GM19035 (cell line): ENCODE data around the gene EPHB2.
"Not testable (repeated sequence)": the region's sequence is repeated elsewhere in the genome, so short reads cannot be mapped to it uniquely, and the experiment has no call there.

Source experiments
- ATAC-seq: cut with Tn5 transposase; IDR thresholded peaks from one replicate; pipeline ENCODE4 v1.9.1; 2021; ENCODE audit not compliant: unreplicated experiment

EPHB2 gene

DNA sequence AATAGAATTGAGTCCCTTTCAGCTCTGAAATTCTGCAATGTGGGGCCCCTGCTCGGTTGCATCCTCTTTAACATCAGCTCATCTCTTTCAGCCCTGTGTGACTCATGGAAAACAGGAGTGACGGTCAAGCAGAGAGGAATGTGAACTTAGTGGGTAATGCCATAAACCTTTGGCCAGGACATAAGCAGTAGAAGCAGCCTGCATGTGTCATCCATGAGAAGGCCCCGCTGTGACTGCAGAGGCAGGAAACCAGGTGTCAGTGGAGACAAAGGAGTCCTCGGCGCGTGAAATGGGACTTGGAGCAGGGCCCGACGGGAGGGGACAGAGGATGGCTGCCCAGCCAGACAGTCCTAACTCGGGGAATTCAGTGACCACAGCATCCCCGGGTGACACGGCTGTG, 21.1 kb upstream of the EPHB2 start:
- ATAC-seq = no peak

DNA sequence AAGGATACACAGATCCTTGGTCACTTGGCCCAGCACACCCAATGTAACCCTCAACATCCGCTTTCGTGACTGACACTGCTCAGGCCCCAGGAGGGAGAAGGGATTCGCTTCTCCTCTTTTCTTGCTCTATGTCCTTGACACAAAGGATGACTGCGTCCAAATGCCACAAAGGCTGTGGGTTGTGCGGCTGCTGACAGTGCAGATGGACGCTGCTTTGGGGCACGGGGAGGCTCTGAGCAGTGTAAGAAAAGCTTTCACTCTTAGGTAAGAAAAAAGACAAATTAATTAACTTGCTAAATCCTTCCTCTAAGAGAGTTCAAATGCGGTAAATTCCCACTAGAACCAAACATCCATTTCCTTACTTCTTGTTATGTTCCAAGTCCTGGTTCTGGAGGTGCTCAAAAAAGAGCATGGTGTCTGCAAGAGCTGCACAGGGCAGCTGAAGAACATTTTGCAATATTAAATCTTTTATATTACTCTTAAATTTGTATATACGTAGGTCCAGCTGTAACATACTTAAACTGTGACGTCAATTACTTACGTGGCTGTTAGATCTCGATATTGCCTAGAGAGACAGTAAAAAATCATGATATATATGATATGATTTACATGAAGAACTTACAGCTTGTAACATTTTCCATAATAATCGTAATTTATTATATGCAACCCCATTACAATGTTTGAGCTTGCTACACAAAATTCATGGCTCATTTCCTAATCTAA, 19.4 kb upstream of the EPHB2 start:
- ATAC-seq = no peak

DNA sequence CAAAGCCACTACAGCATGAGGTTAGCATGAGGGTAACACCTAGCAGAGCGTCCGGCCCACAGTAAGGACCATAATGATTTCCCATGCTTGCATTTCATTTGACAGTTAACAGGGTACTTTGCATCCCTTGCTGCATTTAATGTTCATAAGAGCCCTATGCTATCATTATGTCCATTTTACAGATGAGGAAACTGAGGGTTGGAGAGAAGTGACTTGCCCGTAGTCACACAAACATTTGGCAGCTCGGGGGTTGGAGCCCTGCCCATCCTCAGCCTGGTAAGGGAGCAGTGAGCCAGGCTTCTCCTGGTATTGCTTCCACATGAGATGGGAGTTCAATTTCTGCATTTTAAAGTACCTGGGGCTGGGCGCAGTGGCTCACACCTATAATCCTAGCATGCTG, 16.5 kb upstream of the EPHB2 start:
- ATAC-seq = no peak

DNA sequence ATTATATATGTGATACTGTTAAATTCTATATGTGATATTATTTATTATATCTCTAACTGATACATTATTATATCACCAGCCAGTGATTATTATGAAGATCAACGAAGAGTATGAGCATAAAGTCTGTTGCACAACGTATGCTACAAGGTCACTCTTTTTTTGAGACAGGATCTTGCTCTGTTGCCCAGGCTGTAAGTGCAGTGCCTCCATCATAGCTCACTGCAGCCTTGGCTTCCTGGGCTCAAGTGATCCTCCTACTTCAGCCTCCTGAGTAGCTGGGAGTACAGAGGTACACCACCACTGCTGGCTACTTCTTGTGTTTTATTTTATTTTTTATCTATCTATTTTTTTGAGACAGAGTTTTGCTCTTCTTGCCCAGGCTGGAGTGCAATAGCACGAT, 14.0 kb upstream of the EPHB2 start:
- no peak for ATAC-seq

DNA sequence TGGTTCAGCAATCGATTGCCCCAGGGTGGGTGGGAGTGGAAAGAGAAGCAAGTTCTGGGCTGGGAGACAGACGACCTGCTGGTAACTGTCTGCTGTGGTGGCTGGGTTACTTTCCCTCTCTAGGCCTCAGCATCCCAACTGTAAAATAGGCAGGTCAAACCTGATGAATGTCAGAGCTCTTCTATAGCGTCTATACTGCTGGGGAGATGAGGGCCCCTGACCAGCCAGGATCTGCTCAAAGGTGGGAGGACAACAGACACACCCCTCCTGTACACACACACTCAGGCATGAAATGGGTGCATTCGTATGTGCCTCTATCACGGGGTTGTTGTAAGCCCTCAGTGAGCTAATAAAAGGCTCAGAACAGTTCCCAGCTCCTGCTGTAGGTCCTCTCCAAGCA, 12.7 kb upstream of the EPHB2 start:
- ATAC-seq = no peak

DNA sequence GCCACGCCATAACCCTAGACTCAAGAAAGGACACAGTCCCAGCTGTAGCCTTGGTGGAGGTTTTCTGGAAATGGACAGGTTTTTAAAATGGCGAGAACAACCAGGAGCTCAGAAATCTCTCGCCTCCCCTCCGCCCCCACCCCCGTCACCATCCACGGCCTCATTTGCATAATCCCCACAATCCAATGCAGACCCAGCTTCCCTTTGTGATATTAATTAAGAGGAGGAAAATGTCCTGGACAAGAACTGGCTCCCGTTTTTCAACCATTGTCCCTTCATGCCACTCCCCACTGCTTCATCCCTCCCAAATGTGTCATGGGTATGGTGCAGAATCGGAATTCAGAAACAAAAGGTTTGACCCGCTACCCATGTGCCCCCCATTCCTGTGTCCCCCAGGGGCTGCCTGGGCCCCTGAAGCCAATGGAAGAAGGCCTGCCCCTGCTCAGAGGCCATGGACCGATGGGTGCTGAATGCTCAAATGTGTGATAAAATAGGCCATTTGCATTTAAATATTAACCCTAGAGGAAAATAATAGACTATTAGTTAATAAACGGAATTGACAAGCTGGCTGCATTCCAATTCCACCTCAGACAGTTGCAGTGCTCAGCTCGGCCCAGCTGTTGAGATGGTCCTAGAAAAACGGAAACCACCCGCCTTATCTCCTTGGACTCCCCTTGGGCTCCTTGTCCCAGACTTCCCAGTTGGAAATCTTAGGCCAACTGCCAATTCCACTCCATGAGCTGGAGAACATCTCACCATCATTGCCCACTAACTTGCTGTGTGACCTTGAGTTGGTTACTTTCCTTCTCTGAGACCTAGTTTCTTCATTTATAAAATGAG, 10.7 kb upstream of the EPHB2 start:
- no peak for ATAC-seq

DNA sequence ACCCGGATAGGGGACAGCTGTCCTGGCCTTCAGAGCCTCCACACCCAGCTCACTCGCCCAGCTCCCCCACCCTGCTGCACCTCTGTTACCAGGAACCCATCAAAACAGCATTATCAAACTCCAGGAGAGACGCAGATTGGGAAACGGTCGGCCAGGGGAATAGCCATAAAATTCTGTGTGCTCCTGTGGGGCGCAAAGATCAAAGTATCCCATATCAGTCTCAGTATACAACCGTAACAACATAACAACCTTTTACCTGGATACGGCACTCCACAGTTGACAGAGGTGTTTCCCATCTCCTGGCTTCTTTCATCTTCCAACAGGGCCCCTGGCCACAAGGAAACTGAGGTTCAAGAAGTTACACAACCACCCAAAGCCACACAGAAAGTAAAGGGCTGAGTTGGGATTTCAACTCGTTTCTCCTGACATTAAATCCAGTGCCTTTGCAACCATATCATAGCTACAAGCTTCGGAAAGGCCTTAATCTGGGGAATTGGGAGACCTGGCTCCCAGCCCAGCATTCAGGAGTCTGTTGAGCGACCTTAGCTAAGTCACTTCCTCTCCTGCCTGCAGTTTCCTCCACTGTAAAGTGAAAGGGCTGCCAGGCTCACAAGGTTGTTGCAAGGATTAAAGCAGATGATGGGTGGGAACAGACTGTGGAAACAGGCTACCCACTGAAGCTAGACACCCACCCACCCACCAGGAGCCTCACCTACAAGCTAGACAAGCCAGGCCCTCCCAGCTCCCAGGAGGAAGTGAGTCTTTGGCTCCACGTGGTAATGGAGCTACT, 8.1 kb upstream of the EPHB2 start:
- no peak for ATAC-seq

DNA sequence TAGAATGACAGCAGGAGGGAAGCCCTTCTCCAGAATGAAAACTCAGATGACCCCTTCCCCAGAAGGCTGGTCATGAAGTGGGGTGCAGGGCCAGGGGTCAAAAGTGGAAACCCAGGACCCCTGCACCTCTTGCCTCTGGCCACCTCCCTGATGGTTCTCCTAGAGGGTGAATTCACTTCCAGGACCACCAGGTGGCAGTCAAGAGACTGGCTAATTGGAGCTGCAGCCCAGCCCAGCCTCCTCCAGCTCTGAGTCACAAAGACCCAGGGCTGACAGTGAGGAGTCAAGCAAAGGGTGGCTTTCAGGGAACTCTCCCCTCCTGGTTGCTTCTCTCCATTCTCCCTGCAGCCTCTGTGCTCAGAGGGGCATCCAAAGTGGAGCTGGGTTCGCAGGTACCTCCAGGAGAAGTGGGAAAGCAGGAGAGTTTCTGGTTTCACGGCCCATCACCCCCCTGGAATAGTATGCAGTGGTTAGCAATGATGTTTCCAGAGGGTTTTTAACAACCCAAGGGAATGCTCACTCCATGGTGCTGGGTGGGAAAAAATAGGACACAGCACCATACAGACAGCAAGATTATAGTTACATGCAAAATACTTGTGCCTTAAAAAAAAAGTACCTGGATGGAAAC, 6.1 kb upstream of the EPHB2 start:
- ATAC-seq = peak; percentile 63

DNA sequence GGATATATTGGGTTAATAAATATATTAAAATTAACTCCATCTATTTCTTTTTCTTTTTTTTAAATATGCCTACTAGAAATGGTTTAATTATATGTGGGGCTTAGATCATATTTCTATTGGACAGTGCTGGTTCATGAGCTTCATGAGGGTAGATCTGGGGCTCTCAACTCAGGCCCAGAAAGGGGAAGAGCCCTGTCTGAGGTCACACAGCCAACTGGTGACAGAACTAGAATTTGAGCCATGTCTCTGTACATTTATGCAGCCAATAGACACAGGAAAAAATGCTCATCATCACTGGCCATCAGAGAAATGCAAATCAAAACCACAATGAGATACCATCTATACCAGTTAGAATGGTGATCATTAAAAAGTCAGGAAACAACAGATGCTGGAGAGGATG, 5.1 kb upstream of the EPHB2 start:
- no peak for ATAC-seq

DNA sequence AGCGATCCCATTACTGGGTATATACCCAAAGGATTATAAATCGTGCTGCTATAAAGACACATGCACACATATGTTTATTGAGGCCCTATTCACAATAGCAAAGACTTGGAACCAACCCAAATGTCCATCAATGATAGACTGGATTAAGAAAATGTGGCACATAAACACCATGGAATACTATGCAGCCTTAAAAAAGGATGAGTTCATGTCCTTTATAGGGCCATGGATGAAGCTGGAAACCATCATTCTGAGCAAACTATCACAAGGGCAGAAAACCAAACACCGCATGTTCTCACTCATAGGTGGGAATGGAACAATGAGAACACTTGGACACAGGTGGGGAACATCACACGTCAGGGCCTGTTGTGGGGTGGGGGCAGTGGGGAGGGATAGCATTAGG, 4.5 kb upstream of the EPHB2 start:
- ATAC-seq = not testable (repeated sequence)

DNA sequence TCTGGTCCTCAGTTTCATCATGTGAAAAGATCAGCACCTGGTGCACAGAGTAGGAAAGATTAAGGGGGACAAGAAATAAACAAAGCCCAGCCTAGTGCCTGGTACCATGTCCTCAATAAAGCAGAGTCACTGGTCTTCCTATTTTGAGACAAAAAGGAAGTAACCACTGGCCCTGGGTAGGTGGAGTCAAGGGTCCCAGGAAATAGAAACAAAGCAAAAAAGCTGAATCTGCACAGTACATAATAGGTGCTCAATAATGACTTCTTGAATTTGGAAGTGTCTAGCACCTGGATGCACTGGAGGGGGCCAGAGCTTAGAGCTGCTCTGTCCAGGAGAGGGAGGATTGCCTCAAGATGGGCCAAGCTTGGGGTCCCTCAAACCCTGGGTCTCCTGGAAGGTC, 1.9 kb upstream of the EPHB2 start:
- no peak for ATAC-seq

DNA sequence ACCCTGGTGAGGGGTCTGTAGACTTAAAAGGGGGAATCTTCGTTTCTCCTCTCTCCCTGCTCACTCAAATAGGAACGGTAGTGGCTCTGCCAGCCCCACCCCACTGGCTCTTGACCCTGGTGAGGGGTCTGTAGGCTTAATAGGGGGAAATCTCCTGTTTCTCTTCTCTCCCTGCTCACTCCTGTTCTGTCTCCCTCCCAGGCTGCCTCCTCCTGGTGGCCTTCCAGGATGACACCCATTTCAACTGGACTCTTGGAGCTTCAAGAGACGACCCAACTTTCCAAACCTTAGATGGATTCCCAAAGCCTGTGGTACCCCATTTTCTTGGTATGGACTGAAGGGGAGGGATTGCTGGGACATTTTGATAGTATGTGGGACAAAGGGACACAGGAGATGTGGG, 1.4 kb upstream of the EPHB2 start:
- no peak for ATAC-seq

DNA sequence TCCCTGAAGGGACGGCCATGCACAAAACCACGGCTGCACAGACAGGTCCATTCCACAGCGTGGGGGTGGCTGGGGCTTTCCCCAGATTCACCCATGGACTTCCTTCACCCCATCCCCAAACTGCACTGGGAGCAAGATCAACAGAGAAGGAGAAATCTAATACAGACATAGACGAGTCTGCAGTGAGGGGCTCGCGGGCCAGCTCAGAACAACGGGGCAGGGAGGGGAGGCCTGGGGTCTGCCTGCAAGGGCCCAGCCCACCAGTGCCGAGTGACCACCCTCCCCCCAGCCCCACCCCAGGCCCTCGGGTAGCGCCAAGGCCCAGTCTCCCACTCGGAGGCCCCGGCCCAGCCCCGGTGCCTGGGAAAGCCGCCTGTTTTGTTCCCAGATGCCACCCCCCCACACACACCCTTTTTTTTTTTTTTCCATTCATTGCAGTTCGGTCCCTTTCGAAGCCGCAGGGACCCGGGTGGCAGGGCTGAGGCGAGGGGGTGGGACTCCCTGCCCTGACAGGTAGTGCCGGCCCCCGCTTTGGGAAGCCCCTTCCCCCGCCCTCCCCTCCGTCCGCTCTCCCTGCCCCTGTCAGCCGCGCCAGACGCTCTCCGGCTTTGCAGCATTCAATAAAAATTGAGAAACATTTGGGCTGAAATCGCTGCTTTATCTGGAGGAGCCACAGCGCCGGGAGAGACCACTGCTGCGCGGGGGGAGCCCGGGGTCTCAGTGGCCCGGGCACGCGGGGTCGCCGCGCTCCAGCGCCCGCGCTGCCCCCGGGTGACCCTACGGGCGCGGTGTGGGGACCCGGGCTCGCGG, 543 bp upstream of the EPHB2 start:
- ATAC-seq = no peak

DNA sequence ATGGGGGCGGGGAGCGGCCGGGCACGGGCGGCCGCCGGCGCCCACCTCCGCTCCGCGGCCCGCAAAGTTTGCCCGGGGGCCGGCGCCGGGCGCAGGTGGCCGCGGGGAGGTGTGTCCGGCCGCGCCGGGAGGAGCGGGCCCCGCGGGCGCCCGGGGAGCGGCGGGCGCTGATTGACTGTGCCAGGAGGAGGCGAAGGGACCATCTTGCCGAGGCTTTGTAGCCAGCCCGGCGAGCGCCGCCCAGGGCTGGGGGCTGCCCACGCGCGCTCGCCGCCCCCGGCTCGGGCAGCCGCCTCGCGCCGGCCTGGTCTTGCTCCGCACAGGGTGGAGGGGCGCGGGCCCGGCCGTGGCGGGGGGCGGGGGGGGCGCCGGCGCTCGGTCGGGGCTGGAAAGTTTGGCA, 432 bp downstream of the EPHB2 start:
- no peak for ATAC-seq

DNA sequence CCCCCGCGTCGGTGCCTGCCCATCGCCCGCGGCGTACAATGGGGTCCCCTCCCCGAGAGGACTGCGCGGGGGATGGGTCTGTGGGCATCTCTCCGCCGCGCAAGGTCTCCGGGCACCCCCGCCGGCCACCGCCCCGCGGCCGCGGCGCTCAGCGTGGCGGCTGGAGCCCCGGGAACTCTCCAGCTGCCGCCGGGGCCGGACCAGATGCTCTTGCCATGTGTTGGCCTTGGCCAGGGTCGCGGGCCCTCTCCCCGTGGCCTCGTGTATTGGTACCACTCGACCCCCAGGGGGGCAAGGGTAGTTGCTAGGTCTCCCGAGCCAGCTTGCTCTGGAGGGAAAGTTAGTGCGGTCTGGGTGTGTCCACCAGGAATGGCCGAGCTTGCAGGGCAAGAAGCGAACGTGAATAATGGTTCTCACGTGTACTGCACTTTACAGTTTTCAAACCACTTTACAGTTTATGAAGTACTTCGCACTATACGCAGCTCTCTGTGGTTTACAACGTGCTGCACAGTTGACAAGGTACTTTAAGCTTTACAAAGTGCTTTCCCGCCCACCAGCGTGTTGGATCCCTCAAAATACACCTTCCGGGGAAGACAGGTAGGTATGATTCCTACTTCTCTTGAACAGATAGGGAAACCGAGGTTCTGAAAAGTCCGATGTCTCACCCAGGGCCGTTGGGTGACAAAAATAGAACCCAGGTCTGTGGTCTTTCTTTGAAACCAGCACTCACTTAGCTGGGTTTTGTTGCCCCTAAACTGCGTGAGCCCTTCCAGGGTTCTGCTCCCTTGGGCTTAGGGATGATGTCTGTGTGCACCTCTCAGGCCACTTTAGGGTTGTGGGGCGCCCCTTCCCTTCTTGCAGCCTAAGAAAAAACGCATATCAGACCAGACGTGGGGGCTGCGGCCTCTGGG, 1.2 kb downstream of the EPHB2 start:
- no peak for ATAC-seq

DNA sequence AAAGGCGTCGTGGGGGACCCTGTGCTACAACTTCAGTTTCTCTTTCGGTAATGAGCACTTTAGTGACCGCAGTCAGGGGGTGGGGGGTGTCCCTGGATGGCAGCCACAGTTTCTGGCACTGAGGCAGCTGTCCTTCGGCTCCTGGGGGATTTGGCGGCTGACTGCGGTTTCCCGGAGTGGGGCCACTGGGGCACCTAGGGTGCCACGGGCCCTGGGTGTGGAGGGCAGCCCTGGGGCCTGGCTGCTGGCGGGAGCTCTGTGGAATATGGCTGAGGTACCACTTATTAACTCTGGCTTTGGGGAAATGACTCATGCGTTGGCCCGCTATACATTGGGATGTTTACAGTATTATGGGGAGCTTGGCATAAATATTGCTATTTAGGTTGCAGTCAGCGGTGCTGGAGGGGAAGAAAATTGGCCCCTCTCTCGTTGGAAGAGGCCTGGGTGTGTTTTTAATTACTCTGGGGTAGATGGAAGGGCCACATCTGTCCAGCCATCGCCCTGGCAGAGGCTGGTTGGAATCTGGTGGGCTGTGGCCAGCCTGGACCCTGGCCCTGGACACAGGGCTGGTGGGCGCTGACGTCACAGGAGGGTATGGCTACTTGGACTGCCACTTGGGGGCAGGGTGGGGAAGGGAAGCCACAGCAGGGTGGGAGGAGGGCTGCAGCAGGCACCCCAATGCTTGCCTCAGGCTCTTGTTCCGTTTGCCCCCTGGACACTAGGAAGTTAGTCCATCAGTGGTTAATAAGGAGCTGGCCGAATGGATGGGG, 2.0 kb downstream of the EPHB2 start:
- ATAC-seq = no peak

DNA sequence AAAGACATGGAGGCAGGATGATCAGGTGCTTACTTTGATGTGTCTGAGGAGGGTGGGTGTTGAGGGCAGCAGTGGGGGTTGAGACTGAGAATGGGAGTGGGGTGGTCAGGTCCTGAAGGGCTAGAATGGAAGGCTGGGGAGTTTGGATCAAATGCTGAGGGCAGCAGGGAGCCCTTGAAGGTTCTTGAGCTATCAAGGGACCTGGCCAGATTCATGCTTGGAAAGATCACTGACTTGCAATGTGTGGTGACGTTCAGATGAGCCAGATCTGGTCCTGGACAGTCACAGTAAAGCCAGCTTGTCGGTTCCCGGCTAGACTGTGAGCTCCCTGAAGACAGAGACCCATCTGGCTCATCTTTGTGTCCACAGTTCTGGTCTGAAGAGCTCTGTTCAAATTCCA, 3.8 kb downstream of the EPHB2 start:
- ATAC-seq = no peak

DNA sequence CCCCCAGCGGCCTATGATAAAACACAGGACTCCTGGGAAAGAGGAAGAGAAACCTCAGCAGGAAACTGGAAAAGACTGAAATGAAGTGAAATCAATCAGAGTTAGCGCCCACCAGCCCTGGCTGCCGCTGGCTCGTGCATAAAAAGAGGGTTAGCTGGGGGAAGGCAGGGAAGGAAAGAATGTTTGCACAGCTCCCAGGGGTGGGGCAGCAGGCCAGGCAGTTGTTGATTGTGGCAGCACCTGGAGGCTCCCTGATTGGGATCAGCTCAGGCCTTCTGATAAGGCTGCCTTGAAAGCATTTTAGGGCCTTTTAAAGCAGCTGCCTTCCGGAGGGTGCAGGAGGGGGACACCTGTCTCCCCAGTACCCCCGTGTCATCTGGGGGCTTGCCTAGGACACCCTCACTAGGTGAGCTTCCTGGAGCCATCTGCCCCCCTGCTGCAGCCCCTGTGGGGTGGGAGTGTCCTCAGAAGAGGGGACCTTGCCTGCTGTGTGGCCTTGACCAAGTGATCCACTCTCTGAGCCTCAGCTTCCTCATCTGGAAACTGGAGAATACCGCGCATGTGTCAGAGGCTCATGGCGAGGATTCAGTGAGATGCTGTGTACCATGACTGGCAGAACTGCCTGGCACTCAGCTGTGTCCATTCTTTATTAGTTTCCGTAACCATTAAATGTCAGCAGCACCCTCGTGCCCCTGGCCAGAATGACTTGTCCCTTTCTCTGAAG, 6.6 kb downstream of the EPHB2 start:
- ATAC-seq = no peak
